Endothelial cell of umbilical vein (primary cell): ENCODE measurements around the gene BOD1L1. TPM values are rescaled to one million over a fixed set of nuclear protein-coding genes. Genes with fewer than 3 reads are reported as not detected.

Experiments
- BruUV-seq: library from RNA; stranded (reverse); fragments of 400-500 nt; replicated peaks from 2 replicates; lab custom pipeline; 2021; lab: Mats Ljungman, UMichigan
- CTCF ChIA-PET: fragments of 300-600, 350-600 bp; sonication (Branson Sonifier 250); formaldehyde crosslinking; loops from one replicate; lab custom pipeline; 2021; ENCODE audit warnings: antibody characterized with exemption, inconsistent platforms; lab: Charles Lee
- POLR2A ChIA-PET: fragments of 300-600, 350-600 bp; sonication (Branson Sonifier 250); formaldehyde crosslinking; loops from one replicate; lab custom pipeline; 2021; ENCODE audit warnings: antibody characterized with exemption, inconsistent platforms; lab: Charles Lee
- DNase-seq: peaks from one replicate; pipeline ENCODE4 v3.0.0-alpha.2; 2011; ENCODE audit warnings: low read depth, low spot score
- FAIRE-seq: peaks from 2 replicates; lab custom pipeline; 2011; peaks lifted over from hg19 to GRCh38; lab: Jason Lieb, UNC
- H2AFZ ChIP-seq: 2 replicates; pipeline ENCODE4 v1.6.0; 2012; ENCODE audit warnings: low read depth, low read length, control low read depth, inconsistent platforms
- H3K27ac ChIP-seq: 2 replicates; pipeline ENCODE4 v1.5.1; 2011; ENCODE audit warnings: low read depth, mild to moderate bottlenecking, control low read depth, low read length, moderate library complexity; ENCODE audit not compliant: insufficient read depth
- H3K27me3 ChIP-seq, 2 experiments: 2 replicates each; pipeline versions ENCODE4 v1.6.0 to v1.6.1; 2011; ENCODE audit warnings: low read length in 2 of 2, mixed read lengths in 1 of 2; ENCODE audit not compliant: control insufficient read depth in 2 of 2, insufficient read depth in 2 of 2
- H3K36me3 ChIP-seq, 2 experiments: 2 replicates in 1 of 2; 3 replicates in 1 of 2; pipeline ENCODE4 v1.5.1; 2011; ENCODE audit warnings: low read length in 2 of 2, mild to moderate bottlenecking in 1 of 2, moderate library complexity in 1 of 2; ENCODE audit not compliant: control insufficient read depth in 2 of 2, insufficient read depth in 2 of 2; ENCODE audit errors: extremely low read depth in 1 of 2
- H3K4me1 ChIP-seq: 3 replicates; pipeline ENCODE4 v1.5.1; 2011; ENCODE audit warnings: mild to moderate bottlenecking, low read length; ENCODE audit not compliant: control insufficient read depth, insufficient read depth; ENCODE audit errors: extremely low read depth
- H3K4me2 ChIP-seq: 2 replicates; pipeline ENCODE4 v1.6.1; 2011; ENCODE audit warnings: low read length, control low read depth, mixed read lengths; ENCODE audit not compliant: insufficient read depth
- H3K4me3 ChIP-seq, 3 experiments: fragments of 200-600 bp in 1 of 3; sonication (generic), shearing (Covaris generic) in 1 of 3; replicated peaks in 1 of 3; 2 replicates each; pipeline ENCODE4 v1.5.1; 2011 to 2016; ENCODE audit warnings: control low read depth in 3 of 3, low read length in 3 of 3, mild to moderate bottlenecking in 2 of 3, inconsistent platforms in 1 of 3, low read depth in 1 of 3, moderate library complexity in 1 of 3; ENCODE audit not compliant: insufficient read depth in 1 of 3
- H3K79me2 ChIP-seq: 2 replicates; pipeline ENCODE4 v1.6.0; 2012; ENCODE audit warnings: low read length, inconsistent platforms; ENCODE audit not compliant: control insufficient read depth, insufficient read depth
- H3K9ac ChIP-seq: replicated peaks from 2 replicates; pipeline ENCODE3; 2011; ENCODE audit warnings: low read length, control low read depth; ENCODE audit not compliant: insufficient read depth; ENCODE audit errors: extremely low read depth
- H3K9me1 ChIP-seq: replicated peaks from 3 replicates; pipeline ENCODE4 v1.6.0; 2011; ENCODE audit warnings: mild to moderate bottlenecking, low read length; ENCODE audit not compliant: control insufficient read depth, insufficient read depth; ENCODE audit errors: extremely low read depth
- H3K9me3 ChIP-seq: replicated peaks from 2 replicates; pipeline ENCODE4 v1.5.1; 2012; ENCODE audit warnings: low read length, inconsistent platforms; ENCODE audit not compliant: control insufficient read depth, insufficient read depth
- H4K20me1 ChIP-seq: replicated peaks from 2 replicates; pipeline ENCODE3; 2011; ENCODE audit warnings: mild to moderate bottlenecking, low read length; ENCODE audit not compliant: control insufficient read depth, insufficient read depth; ENCODE audit errors: extremely low read depth
- CTCF ChIP-seq, 2 donors: IDR thresholded peaks; 1 replicate in 1 of 2; 2 replicates in 1 of 2; pipeline ENCODE4 v1.5.1; 2011; ENCODE audit warnings: low read length in 2 of 2, mild to moderate bottlenecking in 2 of 2, moderate library complexity in 2 of 2, control low read depth in 1 of 2, inconsistent platforms in 1 of 2, low read depth in 1 of 2; ENCODE audit not compliant: insufficient read depth in 1 of 2; ENCODE audit errors: extremely low read depth in 1 of 2
- FOS ChIP-seq: IDR thresholded peaks from 2 replicates; pipeline ENCODE4 v1.6.1; 2011; ENCODE audit warnings: mild to moderate bottlenecking, low read length, moderate library complexity, borderline replicate concordance; ENCODE audit not compliant: insufficient read depth
- JUN ChIP-seq: IDR thresholded peaks from 2 replicates; pipeline ENCODE4 v1.6.1; 2011; ENCODE audit warnings: borderline replicate concordance, low read depth; ENCODE audit not compliant: insufficient read length, insufficient read depth
- MYC ChIP-seq: IDR thresholded peaks from one replicate; pipeline ENCODE4 v1.6.1; 2011; ENCODE audit warnings: mild to moderate bottlenecking, low read depth, low read length
- POLR2A ChIP-seq: IDR thresholded peaks from 2 replicates; pipeline ENCODE4 v1.6.1; 2012; ENCODE audit warnings: low read depth, mild to moderate bottlenecking, control low read depth, low read length
- POLR2AphosphoS5 ChIP-seq: IDR thresholded peaks from 2 replicates; pipeline ENCODE4 v1.6.1; 2012; ENCODE audit warnings: low read depth, mild to moderate bottlenecking, control low read depth, low read length, moderate library complexity; ENCODE audit not compliant: insufficient read depth
- dilution Hi-C: fragments of 300-500 bp; cut with MboI; formaldehyde crosslinking; loops from one replicate; pipeline ENCODE4 v1.15.0; 2019; ENCODE audit warnings: low sequenced_read_pairs; ENCODE audit not compliant: extremely low pct_ligation_motif_present
- intact Hi-C: fragments of 100-400 bp; cut with micrococcal nuclease; formaldehyde crosslinking; loops from one replicate; pipeline ENCODE4 v1.10.0; 2022
- polyA plus RNA-seq, 4 experiments: library from polyadenylated mRNA; depleted of rRNA in 3 of 4; stranded (reverse) in 3 of 4; unstranded in 1 of 4; fragments of >200 nt; gene quantifications; 2 replicates each; pipeline versions ENCODE4 v1.2.1 to v1.2.3, GENCODE V29; 2011 to 2012; ENCODE audit warnings: missing spikeins in 1 of 4
- total RNA-seq: library from RNA; stranded (reverse); gene quantifications from 2 replicates; pipeline ENCODE4 v1.2.3, GENCODE V29; 2021

Gene BOD1L1
- total and polyA plus RNA-seq, 2 donors (not counting 3 experiments of a cell fraction or from before 2014, with no cell fraction given), result 5.2 to 31.2 TPM

GRCh38 chr4:13584481-13584880 lies 43.0 kb downstream of the BOD1L1 start:
- Histone ChIP-seq H2AFZ (peak overlapping the region; percentile 85), H3K27me3 (no peaks in the 10 kb centered on the region), H3K9ac (peak overlapping the region; percentile 23), H3K4me2 (peak overlapping the region; percentile 50), H3K9me1 (no peaks in the 10 kb centered on the region), H3K79me2 (no peaks in the 10 kb centered on the region), H3K4me1 (peaks cover 10% of the 10 kb centered on the region), H3K4me3 (no peak overlapping the region), H3K9me3 (no peaks in the 10 kb centered on the region), H4K20me1 (no peaks in the 10 kb centered on the region), H3K27ac (no peak overlapping the region), H3K36me3 (peaks cover 12 to 14% of the 10 kb centered on the region in 2 experiments)
- DNase-seq (peak; percentile 40), FAIRE-seq (peak; percentile 81)
- no peak for TF ChIP-seq CTCF (IDR thresholded peaks at IDR 0.05; ENCODE audit: extremely low read depth in 1 of 2, insufficient read depth in 1 of 2, low read depth in 1 of 2, low read length in 2 of 2)
- peak; percentile 69 for TF ChIP-seq FOS
- TF ChIP-seq MYC, result no peak
- TF ChIP-seq POLR2AphosphoS5, result no peak
- no peak for TF ChIP-seq JUN
- no peak for TF ChIP-seq POLR2A
- no TSS peak for BruUV-seq
- ChIA-PET CTCF (interaction anchor here (0.9 to 1.5 kb wide), 4 partner anchors 21 to 731 kb away, joined by 3 to 4 read pairs (median 3); no protein-coding TSS in a partner anchor), POLR2A (no interaction called here)
- dilution Hi-C loops (no loop called here), intact Hi-C loops (no loop called here)
